D341Med (cell line): ENCODE data around the gene TMEM222.
"Not testable (repeated sequence)": the region's sequence is repeated elsewhere in the genome, so short reads cannot be mapped to it uniquely, and the experiment has no call there.

Source experiments
- DNase-seq: peaks from one replicate; pipeline ENCODE4 v3.0.0; 2012; ENCODE audit warnings: low spot score

TMEM222 gene

DNA sequence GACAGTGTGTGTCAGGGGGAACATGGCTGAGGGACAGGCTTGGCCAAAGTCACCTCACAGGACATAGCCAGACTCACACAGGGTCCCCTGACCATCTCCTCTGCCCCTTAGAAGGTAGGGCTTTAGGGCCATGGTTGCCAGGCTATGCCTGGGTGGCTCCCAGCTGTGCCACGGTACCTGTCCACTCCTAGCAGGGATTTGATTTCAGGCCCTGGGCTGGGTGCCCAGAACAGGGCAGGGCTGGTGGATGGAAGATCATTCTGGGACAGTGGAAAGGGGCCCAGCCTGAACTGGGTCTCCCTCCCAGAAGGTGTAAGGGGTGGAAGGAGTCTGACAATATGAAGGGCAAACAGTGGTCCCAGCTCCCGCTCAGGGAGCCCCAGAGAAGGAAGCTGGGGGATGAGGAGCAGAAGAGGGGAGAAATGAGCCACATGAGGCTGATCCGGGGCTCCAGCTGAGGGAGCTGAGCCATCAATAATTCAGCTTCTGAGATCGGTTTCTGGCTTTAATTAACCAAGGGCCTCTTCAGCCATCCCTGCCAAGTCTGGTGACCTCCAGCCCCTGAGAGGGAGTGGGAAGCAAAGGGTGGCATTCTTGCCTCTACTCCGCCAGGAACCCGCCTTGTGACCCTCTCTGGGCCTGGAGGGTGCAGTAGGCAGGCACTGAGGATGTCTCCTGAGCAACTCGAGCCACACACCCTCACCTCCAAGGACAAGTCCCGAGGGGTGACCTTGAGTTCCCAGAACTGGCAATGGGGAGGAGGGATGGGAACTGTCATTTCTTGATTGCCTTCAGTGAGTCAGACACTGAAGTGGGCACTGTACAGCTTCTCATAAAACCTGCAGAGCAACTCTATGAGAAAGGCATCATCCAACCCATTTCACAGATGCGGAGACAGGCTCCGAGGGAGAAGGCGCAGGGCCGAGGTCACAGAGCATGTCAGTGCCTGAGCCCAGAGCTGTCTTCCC, 59.1 kb downstream of the TMEM222 start:
- DNase-seq, result no peak

DNA sequence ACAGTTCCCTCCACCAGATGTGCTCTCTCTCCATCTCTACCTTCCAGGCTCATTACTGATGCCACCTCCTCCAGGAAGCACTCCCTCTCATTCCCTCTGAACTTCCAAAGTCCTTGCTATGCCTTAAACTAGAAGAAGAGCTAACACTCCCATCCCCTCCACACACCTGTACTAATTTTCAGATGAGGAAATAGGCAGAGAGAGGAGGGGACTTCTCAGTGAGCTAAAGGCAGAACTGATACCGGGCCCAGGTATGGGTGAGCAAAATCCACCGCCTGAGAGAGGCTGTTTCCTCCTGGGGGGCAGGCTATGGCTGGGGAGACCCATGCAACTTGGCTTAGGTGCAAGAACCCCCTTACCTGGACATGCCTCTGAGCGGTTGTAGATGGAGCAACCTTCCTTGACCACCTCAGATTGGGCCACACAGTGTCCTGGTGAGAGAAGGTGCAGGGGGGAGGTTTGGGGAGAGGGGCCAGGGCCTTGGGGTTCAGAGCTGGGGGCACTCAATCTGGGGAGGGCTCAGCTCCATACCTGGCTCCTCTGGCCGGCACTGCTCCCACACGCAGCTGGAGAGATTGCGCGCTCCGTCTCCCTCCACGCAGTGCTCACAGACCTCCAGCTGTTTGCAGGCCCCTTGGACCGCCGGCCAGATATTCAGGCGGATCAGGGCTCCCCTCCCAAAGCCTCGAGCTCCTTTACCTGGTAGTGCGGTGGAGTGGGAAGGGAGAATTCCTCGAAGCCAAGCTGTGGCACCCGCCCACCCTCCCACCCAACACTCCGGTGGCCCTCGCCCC, 60.2 kb downstream of the TMEM222 start:
- no peak for DNase-seq

DNA sequence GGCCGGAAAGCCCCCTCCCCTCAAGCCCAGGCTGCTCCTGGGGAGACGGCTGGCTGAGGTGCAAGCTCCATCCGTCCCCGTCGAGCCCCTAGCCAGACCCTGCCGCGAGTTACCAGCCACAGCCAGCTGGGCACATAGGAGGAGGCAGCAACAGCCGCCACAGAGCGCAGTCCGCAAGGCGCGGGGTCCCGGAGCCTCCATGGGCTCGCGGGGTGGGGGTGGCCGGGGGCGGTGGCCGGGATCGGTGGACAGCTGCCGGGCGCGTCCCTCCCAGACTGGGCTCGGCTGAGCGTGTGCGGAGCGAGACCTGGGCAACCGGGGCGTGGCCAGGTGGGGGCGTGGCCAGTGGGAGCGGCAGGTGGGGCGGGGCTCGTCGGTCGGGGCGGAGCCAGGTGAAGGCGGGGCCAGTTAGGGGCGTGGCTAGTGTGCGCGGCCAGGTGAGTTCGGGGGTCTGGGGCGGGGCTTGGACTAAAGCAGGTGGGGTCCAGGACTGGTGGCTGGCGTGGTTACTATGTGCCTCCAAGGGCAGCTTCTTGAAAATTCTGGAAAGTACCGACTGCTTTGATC, 61.2 kb downstream of the TMEM222 start, which contains the start of gene CD164L2:
Gene CD164L2 (minus strand): TSS at position 295 of the 567 bp plus-strand sequence. CDS start 94 bp downstream, at position 201.
- DNase-seq, result peak; percentile 50

DNA sequence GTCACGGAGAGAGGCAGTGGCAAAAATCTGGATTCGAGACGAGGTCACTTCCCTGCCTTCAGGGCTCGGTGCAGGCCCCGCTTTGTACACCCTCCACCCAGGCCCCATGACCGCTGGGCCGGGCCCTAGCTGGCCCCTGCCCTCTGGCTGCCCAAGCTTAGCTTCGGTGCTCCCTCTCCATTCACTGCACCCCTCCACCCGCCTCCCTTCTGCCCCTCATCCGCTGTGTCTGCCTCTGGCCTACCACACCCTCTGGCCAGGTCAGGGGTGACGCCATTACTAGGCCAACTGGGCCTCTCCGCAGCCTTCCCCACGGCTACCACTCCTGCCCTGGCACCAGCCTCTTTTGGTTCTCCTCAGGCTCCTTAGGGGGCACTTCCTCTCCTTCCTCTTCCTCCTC, 61.7 kb downstream of the TMEM222 start:
- DNase-seq, result no peak

DNA sequence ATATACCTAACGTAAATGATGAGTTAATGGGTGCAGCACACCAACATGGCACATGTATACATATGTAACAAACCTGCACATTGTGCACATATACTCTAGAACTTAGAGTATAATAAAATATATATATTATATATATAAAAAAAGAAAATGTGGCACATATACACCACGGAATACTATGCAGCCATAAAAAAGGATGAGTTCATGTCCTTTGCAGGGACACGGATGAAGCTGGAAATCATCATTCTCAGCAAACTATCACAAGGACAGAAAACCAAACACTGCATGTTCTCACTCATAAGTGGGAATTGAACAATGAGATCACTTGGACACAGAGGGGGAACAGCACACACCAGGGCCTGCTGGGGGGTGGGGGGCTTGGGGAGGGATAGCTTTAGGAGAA, 62.8 kb downstream of the TMEM222 start:
- DNase-seq, result not testable (repeated sequence)
